SK-N-SH treated with all-trans-retinoic acid at 6 μM for 48 hours (cell line): Measurements from ENCODE around the gene MYO9B.

Source experiments
- BACH2 ChIP-seq: fragments of 250-450 bp; sonication (Bioruptor Pico); IDR thresholded peaks from 2 replicates; pipeline ENCODE4 v1.9.0; 2021; ENCODE audit warnings: mild to moderate bottlenecking, borderline replicate concordance
- RARB ChIP-seq: fragments of 250-450 bp; sonication (Bioruptor Pico); IDR thresholded peaks from 2 replicates; pipeline ENCODE4 v1.8.0; 2021; ENCODE audit warnings: mild to moderate bottlenecking, moderate library complexity
- SNAI2 ChIP-seq: fragments of 250-450 bp; sonication (Bioruptor Pico); IDR thresholded peaks from 2 replicates; pipeline ENCODE4 v1.5.0; 2020; ENCODE audit warnings: mild to moderate bottlenecking, moderate library complexity
- ZC3H10 ChIP-seq: fragments of 250-450 bp; sonication (Bioruptor Pico); IDR thresholded peaks from 2 replicates; pipeline ENCODE4 v1.5.1; 2021; ENCODE audit warnings: mild to moderate bottlenecking, moderate library complexity
- TF ChIP-seq, protein P1 (sequence below): fragments of 250-450 bp; sonication (Bioruptor Pico); IDR thresholded peaks from 2 replicates; pipeline ENCODE4 v1.8.0; 2021; ENCODE audit warnings: low read depth, mild to moderate bottlenecking, moderate library complexity, borderline replicate concordance
- TF ChIP-seq, protein P2 (sequence below): fragments of 250-450 bp; sonication (Bioruptor Pico); IDR thresholded peaks from 2 replicates; pipeline ENCODE4 v1.5.1; 2020; ENCODE audit warnings: low read depth, mild to moderate bottlenecking, moderate library complexity

DNA sequence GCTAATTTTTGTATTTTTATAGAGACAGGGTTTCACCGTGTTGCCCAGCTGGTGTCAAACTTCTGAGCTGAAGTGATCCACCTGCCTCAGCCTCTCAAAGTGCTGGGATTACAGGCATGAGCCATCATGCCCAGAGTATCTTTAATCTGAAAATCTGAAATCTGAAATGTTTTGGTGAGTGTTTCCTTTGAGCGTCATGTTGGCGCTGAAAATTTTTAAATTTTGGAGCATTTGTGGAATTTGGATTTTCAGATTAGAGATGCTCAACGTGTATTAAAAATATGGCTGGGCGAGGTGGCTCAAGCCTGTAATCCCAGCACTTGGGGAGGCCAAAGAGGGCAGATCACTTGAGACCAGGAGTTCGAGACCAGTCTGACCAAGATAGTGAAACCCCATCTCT is 43.8 kb upstream of the MYO9B start:
- TF ChIP-seq, protein P1, sequence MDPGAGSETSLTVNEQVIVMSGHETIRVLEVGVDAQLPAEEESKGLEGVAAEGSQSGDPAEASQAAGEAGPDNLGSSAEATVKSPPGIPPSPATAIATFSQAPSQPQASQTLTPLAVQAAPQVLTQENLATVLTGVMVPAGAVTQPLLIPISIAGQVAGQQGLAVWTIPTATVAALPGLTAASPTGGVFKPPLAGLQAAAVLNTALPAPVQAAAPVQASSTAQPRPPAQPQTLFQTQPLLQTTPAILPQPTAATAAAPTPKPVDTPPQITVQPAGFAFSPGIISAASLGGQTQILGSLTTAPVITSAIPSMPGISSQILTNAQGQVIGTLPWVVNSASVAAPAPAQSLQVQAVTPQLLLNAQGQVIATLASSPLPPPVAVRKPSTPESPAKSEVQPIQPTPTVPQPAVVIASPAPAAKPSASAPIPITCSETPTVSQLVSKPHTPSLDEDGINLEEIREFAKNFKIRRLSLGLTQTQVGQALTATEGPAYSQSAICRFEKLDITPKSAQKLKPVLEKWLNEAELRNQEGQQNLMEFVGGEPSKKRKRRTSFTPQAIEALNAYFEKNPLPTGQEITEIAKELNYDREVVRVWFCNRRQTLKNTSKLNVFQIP (CRISPR knock-in tag): no peak
- TF ChIP-seq ZC3H10 (CRISPR knock-in tag) (no peak), SNAI2 (CRISPR knock-in tag) (no peak), RARB (no peak), BACH2 (CRISPR knock-in tag) (no peak)
- TF ChIP-seq, protein P2, sequence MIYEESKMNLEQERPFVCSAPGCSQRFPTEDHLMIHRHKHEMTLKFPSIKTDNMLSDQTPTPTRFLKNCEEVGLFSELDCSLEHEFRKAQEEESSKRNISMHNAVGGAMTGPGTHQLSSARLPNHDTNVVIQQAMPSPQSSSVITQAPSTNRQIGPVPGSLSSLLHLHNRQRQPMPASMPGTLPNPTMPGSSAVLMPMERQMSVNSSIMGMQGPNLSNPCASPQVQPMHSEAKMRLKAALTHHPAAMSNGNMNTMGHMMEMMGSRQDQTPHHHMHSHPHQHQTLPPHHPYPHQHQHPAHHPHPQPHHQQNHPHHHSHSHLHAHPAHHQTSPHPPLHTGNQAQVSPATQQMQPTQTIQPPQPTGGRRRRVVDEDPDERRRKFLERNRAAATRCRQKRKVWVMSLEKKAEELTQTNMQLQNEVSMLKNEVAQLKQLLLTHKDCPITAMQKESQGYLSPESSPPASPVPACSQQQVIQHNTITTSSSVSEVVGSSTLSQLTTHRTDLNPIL (CRISPR knock-in tag): no peak
